ENCODE measurements around the gene IRX5. TPM values are rescaled to one million over a fixed set of nuclear protein-coding genes. Genes with fewer than 3 reads are reported as not detected.

Gene IRX5
- total RNA-seq, 4 donors from 2014 or later, result 0.40 to 0.47 TPM; not detected in 2

DNA sequence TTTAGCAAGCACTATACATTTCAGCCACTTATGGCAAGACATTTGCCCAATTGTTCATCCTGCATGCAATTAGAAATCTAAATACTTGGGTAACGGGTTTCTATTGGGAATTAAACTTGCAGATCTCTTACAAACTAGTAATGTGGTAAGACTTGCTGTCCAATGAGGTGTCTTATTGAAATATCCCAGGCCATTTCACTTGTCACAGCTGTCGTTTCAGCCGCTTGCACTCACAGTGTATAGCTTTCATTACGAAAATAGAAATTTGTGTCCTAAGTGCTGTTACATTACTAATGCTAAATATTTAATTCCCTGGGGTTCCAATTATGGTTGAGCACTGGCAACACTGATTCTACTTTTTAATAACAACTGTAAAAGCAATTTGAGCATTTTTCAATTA lies 40.3 kb upstream of the IRX5 start:
- WGBS, 2 donors (ENCODE audit: low coverage in 1 of 2), result 28 to 59% methylated on average over 4 of the region's 4 CpGs
- peaks cover 0 to 11% (median 0%) of the 10 kb centered on the region in 3 donors for H3K9me3 ChIP-seq
- no peak overlapping the region for H3K27ac ChIP-seq
- H3K27me3 ChIP-seq, result no peaks in the 10 kb centered on the region
- H3K4me1 ChIP-seq, result no peaks in the 10 kb centered on the region
- no peak for TF ChIP-seq POLR2A (IDR thresholded peaks at IDR 0.05)
- TF ChIP-seq EP300 (IDR thresholded peaks at IDR 0.05), result no peak
- TF ChIP-seq, protein P1, sequence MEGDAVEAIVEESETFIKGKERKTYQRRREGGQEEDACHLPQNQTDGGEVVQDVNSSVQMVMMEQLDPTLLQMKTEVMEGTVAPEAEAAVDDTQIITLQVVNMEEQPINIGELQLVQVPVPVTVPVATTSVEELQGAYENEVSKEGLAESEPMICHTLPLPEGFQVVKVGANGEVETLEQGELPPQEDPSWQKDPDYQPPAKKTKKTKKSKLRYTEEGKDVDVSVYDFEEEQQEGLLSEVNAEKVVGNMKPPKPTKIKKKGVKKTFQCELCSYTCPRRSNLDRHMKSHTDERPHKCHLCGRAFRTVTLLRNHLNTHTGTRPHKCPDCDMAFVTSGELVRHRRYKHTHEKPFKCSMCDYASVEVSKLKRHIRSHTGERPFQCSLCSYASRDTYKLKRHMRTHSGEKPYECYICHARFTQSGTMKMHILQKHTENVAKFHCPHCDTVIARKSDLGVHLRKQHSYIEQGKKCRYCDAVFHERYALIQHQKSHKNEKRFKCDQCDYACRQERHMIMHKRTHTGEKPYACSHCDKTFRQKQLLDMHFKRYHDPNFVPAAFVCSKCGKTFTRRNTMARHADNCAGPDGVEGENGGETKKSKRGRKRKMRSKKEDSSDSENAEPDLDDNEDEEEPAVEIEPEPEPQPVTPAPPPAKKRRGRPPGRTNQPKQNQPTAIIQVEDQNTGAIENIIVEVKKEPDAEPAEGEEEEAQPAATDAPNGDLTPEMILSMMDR (IDR thresholded peaks at IDR 0.05), result no peak
- no peak for TF ChIP-seq POLR2AphosphoS5 (IDR thresholded peaks at IDR 0.05)
- H3K36me3 ChIP-seq, result no peaks in the 10 kb centered on the region
- ATAC-seq, result no peak
- H3K4me3 ChIP-seq, result no peak overlapping the region

DNA sequence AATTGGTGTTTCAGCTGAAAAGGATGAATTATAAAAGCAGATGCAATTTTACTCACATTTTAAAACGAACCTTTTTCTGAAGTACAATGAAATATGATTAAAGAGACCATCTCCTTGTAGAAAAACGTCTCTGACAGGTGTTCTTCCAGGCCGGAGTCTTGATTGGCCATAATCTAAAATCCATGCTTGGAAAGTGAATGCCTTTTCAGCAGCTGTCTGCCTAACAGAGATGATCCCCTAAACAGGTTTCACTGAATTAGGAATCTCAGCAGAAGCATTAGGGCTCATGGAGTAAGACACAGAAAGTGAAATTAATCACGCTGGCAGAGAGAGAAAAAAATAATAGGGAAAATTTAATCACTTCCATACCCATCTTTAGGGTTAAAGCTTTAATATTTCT lies 39.3 kb upstream of the IRX5 start:
- Histone ChIP-seq H3K27ac (no peak overlapping the region), H3K9me3 (peaks cover 0 to 5% (median 0%) of the 10 kb centered on the region in 3 donors), H3K4me1 (no peaks in the 10 kb centered on the region), H3K4me3 (no peak overlapping the region), H3K27me3 (no peaks in the 10 kb centered on the region), H3K36me3 (no peaks in the 10 kb centered on the region)
- TF ChIP-seq, protein P1 (IDR thresholded peaks at IDR 0.05), result no peak
- TF ChIP-seq POLR2A (IDR thresholded peaks at IDR 0.05), result no peak
- 54 to 72% methylated on average over 4 of the region's 4 CpGs for WGBS, 2 donors (ENCODE audit: low coverage in 1 of 2)
- ATAC-seq, result no peak

DNA sequence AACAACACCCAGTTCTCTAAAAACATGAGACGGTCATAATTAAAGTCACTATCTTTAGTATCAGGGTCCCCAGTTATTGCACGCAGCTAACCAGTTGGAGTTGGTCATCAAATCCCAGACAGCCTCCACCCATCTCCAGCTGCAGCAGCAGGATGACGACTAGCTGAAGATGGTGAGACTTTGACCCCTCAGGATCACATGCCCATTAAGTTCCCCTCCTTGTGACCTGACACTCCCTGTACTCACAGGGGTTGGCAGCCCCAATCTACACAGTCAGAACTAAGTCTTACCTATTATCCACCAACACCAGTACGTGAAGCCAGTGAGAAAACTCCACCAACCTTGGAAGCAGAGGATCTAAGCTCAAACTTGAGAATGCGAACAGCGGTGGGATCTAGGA lies 37.7 kb upstream of the IRX5 start:
- Histone ChIP-seq H3K36me3 (no peaks in the 10 kb centered on the region), H3K27me3 (no peaks in the 10 kb centered on the region), H3K27ac (no peak overlapping the region), H3K4me3 (no peak overlapping the region), H3K4me1 (no peaks in the 10 kb centered on the region), H3K9me3 (no peaks in the 10 kb centered on the region)
- WGBS, 2 donors (ENCODE audit: low coverage in 1 of 2), result 80 to 88% methylated on average over 6 of the region's 6 CpGs
- TF ChIP-seq, protein P1 (IDR thresholded peaks at IDR 0.05), result no peak
- TF ChIP-seq POLR2A (IDR thresholded peaks at IDR 0.05) (no peak), POLR2AphosphoS5 (IDR thresholded peaks at IDR 0.05) (no peak), EP300 (IDR thresholded peaks at IDR 0.05) (no peak)
- no peak for ATAC-seq

DNA sequence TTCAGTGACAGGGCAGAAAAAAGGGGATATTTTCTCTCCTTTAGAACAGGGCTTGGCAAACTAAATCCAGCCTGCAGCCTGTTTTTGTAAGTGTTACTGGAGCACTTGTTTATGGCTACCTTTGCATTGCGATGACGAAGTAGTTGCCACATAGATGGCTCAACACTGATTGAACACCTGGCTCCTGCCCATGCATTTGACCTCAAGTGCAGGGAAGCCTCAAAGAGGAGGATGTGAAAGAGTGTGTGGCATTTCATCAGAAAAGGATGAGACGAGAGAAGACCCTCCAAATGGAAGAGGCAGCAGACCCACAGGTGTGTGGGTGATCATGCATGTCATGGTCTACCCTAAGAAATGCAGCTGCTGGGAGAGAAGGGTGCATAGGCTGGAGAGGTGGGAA lies 32.7 kb upstream of the IRX5 start:
- ATAC-seq, result no peak
- no peaks in the 10 kb centered on the region for H3K4me1 ChIP-seq
- TF ChIP-seq EP300 (IDR thresholded peaks at IDR 0.05) (no peak), POLR2A (IDR thresholded peaks at IDR 0.05) (no peak), POLR2AphosphoS5 (IDR thresholded peaks at IDR 0.05) (no peak)
- TF ChIP-seq, protein P1 (IDR thresholded peaks at IDR 0.05), result no peak
- no peaks in the 10 kb centered on the region for H3K36me3 ChIP-seq
- 33 to 74% methylated on average over 3 of the region's 3 CpGs for WGBS, 2 donors (ENCODE audit: low coverage in 1 of 2)
- no peak overlapping the region for H3K4me3 ChIP-seq
- no peaks in the 10 kb centered on the region for H3K27me3 ChIP-seq
- H3K9me3 ChIP-seq, result peaks cover 0 to 14% (median 0%) of the 10 kb centered on the region in 3 donors
- no peak overlapping the region for H3K27ac ChIP-seq

DNA sequence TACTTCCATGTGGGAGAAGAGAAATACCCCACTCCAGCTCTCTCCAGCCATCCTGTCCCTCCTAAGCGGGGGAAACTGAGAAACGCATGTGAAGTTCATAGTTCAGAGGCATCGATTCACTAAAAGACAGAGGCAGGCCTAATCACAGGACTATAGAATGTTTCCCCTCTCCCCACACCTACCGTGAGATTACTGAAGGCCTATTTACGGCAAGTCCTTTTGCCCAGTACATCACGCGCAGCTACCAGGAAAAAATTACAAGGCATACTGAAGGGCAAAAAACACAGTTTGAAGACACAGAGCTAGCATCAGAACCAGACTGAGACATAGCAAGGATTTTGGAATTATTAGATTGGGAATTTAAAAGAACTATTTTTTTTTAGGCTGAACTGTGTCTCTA lies 29.1 kb upstream of the IRX5 start:
- no peak for ATAC-seq
- H3K4me3 ChIP-seq, result no peak overlapping the region
- no peaks in the 10 kb centered on the region for H3K36me3 ChIP-seq
- no peak for TF ChIP-seq POLR2A (IDR thresholded peaks at IDR 0.05)
- no peaks in the 10 kb centered on the region for H3K4me1 ChIP-seq
- WGBS, 2 donors (ENCODE audit: low coverage in 1 of 2), result 87 to 93% methylated on average over 2 to 7 of the region's 7 CpGs
- H3K9me3 ChIP-seq, result peaks cover 0 to 18% (median 0%) of the 10 kb centered on the region in 3 donors
- H3K27me3 ChIP-seq, result no peaks in the 10 kb centered on the region
- H3K27ac ChIP-seq, result no peak overlapping the region

Data from gastroesophageal sphincter (tissue), 4 donors.